Measurements from ENCODE around the gene AKR7A3. TPM values are rescaled to one million over a fixed set of nuclear protein-coding genes. Genes with fewer than 3 reads are reported as not detected.

AKR7A3 gene
- total RNA-seq, 1 experiment from 2014 or later: 1.9 TPM

- no peak for TF ChIP-seq CTCF (conservative IDR thresholded peaks at IDR 0.05; ENCODE audit: low read depth, low read length)
- no peak for TF ChIP-seq EZH2 (IDR thresholded peaks at IDR 0.05; ENCODE audit: borderline replicate concordance, low read depth, low read length, poor library complexity, severe bottlenecking)
- Histone ChIP-seq H3K36me3 (ENCODE audit: insufficient read depth, low read length, poor library complexity, severe bottlenecking) (peaks cover 4% of the 10 kb centered on the region), H3K27me3 (replicated peaks; ENCODE audit: insufficient read depth, low read depth, low read length, poor library complexity) (no peaks in the 10 kb centered on the region), H3K4me1 (ENCODE audit: insufficient read depth, low read length, poor library complexity, severe bottlenecking) (no peaks in the 10 kb centered on the region), H3K9me3 (ENCODE audit: low read depth, low read length, poor library complexity, severe bottlenecking) (no peaks in the 10 kb centered on the region), H3K27ac (ENCODE audit: low read depth, low read length, poor library complexity, severe bottlenecking) (no peak overlapping the region), H3K4me3 (ENCODE audit: low read depth, low read length, poor library complexity, severe bottlenecking) (no peak overlapping the region)
- no peak for DNase-seq (ENCODE audit: low spot score)
- intact Hi-C loops (cut with micrococcal nuclease; ENCODE audit: unreplicated experiment): no loop called here
- no TSS peak for BruUV-seq (replicated peaks)
- CTCF ChIA-PET: no interaction called here
- POLR2A ChIA-PET (ENCODE audit: low non-redundant PET): no interaction called here
Measured at GRCh38 chr1:19331262-19331878, 42.8 kb upstream of the AKR7A3 start.

- BruUV-seq (replicated peaks): no TSS peak
- H3K36me3 ChIP-seq (ENCODE audit: insufficient read depth, low read length, poor library complexity, severe bottlenecking): peaks cover 4% of the 10 kb centered on the region
- H3K27ac ChIP-seq (ENCODE audit: low read depth, low read length, poor library complexity, severe bottlenecking): no peak overlapping the region
- no peaks in the 10 kb centered on the region for H3K9me3 ChIP-seq (ENCODE audit: low read depth, low read length, poor library complexity, severe bottlenecking)
- DNase-seq (ENCODE audit: low spot score): no peak
- ChIA-PET POLR2A (ENCODE audit: low non-redundant PET) (no interaction called here), CTCF (no interaction called here)
- intact Hi-C loops (cut with micrococcal nuclease; ENCODE audit: unreplicated experiment): no loop called here
- TF ChIP-seq EZH2 (IDR thresholded peaks at IDR 0.05; ENCODE audit: borderline replicate concordance, low read depth, low read length, poor library complexity, severe bottlenecking) (no peak), CTCF (conservative IDR thresholded peaks at IDR 0.05; ENCODE audit: low read depth, low read length) (no peak)
- H3K27me3 ChIP-seq (replicated peaks; ENCODE audit: insufficient read depth, low read depth, low read length, poor library complexity): no peaks in the 10 kb centered on the region
- no peaks in the 10 kb centered on the region for H3K4me1 ChIP-seq (ENCODE audit: insufficient read depth, low read length, poor library complexity, severe bottlenecking)
- H3K4me3 ChIP-seq (ENCODE audit: low read depth, low read length, poor library complexity, severe bottlenecking): no peak overlapping the region
Measured at GRCh38 chr1:19330449-19331135, 42.0 kb upstream of the AKR7A3 start.

DNA sequence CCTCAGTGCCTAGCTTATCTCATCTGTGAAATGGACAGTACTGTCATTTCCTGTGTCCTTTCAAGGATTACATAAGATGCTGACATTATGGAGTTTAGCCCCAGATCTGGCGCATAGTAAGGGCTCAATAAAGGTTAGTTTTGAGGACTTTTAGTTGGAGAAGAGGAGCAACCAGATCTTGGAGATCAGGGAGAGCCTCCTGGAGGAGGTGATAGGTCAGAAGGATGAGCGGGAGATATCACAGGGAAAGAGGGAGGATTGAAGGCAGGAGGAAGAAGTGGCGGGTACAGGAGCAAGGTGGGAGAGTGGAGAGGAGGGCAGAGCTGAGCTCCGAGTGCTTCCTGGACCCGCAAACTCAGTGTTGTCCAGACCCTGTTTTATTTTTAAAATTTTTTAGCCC is 41.0 kb upstream of the AKR7A3 start:
- H3K36me3 ChIP-seq (ENCODE audit: insufficient read depth, low read length, poor library complexity, severe bottlenecking): peaks cover 6% of the 10 kb centered on the region
- POLR2A ChIA-PET (ENCODE audit: low non-redundant PET): no interaction called here
- no peak for TF ChIP-seq EZH2 (IDR thresholded peaks at IDR 0.05; ENCODE audit: borderline replicate concordance, low read depth, low read length, poor library complexity, severe bottlenecking)
- TF ChIP-seq CTCF (conservative IDR thresholded peaks at IDR 0.05; ENCODE audit: low read depth, low read length): no peak
- H3K4me1 ChIP-seq (ENCODE audit: insufficient read depth, low read length, poor library complexity, severe bottlenecking): no peaks in the 10 kb centered on the region
- no peaks in the 10 kb centered on the region for H3K9me3 ChIP-seq (ENCODE audit: low read depth, low read length, poor library complexity, severe bottlenecking)
- H3K4me3 ChIP-seq (ENCODE audit: low read depth, low read length, poor library complexity, severe bottlenecking): no peak overlapping the region
- no peak overlapping the region for H3K27ac ChIP-seq (ENCODE audit: low read depth, low read length, poor library complexity, severe bottlenecking)
- H3K27me3 ChIP-seq (replicated peaks; ENCODE audit: insufficient read depth, low read depth, low read length, poor library complexity): no peaks in the 10 kb centered on the region
- CTCF ChIA-PET: no interaction called here
- intact Hi-C loops (cut with micrococcal nuclease; ENCODE audit: unreplicated experiment): no loop called here
- BruUV-seq (replicated peaks): no TSS peak
- no peak for DNase-seq (ENCODE audit: low spot score)

All from A673 (cell line).